ENCODE measurements around the gene ESYT3. TPM values are rescaled to one million over a fixed set of nuclear protein-coding genes. Genes with fewer than 3 reads are reported as not detected.
"Not testable (repeated sequence)": the region's sequence is repeated elsewhere in the genome, so short reads cannot be mapped to it uniquely, and the experiment has no call there.

ESYT3 gene
- total RNA-seq, 2 experiments from 2014 or later: 0.44 to 0.74 TPM

- ChIA-PET POLR2A (no interaction called here), CTCF (no interaction called here)
- H3K36me3 Mint-ChIP-seq (ENCODE audit: low read depth): no peaks in the 10 kb centered on the region
- no peak overlapping the region for H3K27ac Mint-ChIP-seq
- DNase-seq: no peak
- H3K4me1 Mint-ChIP-seq: no peaks in the 10 kb centered on the region
- H3K9me3 Mint-ChIP-seq: no peaks in the 10 kb centered on the region
- H3K27me3 Mint-ChIP-seq: peaks cover 7% of the 10 kb centered on the region
- H3K4me3 Mint-ChIP-seq: no peak overlapping the region
Measured at GRCh38 chr3:138474163-138474562, 39.7 kb downstream of the ESYT3 start.

DNA sequence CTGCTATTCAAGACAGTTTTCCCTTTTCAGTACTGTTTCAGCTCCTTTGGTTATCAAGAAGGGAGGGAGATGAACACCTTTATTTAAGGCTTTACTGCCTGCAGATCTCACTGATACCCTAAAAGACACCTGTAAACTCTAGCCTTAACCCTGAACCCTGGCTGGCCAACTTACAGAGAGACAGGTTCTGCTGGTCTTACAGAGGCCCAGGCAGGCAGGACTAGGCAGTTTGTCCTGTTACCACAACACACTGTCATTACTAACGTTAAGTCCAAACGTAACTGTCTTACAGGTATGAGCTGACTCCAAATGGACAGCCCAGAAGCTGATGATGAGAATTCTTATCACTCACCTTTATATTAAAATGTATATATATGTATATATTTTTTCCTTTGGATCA is 42.1 kb downstream of the ESYT3 start:
- Mint-ChIP-seq H3K27me3 (peaks cover 10% of the 10 kb centered on the region), H3K4me1 (no peaks in the 10 kb centered on the region), H3K36me3 (ENCODE audit: low read depth) (no peaks in the 10 kb centered on the region), H3K4me3 (no peak overlapping the region), H3K27ac (no peak overlapping the region), H3K9me3 (no peaks in the 10 kb centered on the region)
- ChIA-PET POLR2A (no interaction called here), CTCF (interaction anchor here (0.6 kb wide), 1 partner anchor 223 kb away, joined by 3 read pairs; no protein-coding TSS in a partner anchor)
- no peak for DNase-seq

- Mint-ChIP-seq H3K4me1 (no peaks in the 10 kb centered on the region), H3K4me3 (no peak overlapping the region), H3K27me3 (peaks cover 10% of the 10 kb centered on the region), H3K27ac (no peak overlapping the region), H3K9me3 (no peaks in the 10 kb centered on the region), H3K36me3 (ENCODE audit: low read depth) (no peaks in the 10 kb centered on the region)
- POLR2A ChIA-PET: no interaction called here
- DNase-seq: no peak
- CTCF ChIA-PET: interaction anchor here (2.1 kb wide), 1 partner anchor 117 kb away, joined by 5 read pairs; no protein-coding TSS in a partner anchor
Measured at GRCh38 chr3:138477120-138477519, 42.7 kb downstream of the ESYT3 start.

- DNase-seq: no peak
- no peak overlapping the region for H3K4me3 Mint-ChIP-seq
- no peaks in the 10 kb centered on the region for H3K4me1 Mint-ChIP-seq
- ChIA-PET CTCF (interaction anchor here (2.1 kb wide), 1 partner anchor 117 kb away, joined by 5 read pairs; no protein-coding TSS in a partner anchor), POLR2A (no interaction called here)
- no peak overlapping the region for H3K27ac Mint-ChIP-seq
- no peaks in the 10 kb centered on the region for H3K36me3 Mint-ChIP-seq (ENCODE audit: low read depth)
- peaks cover 11% of the 10 kb centered on the region for H3K27me3 Mint-ChIP-seq
- H3K9me3 Mint-ChIP-seq: no peaks in the 10 kb centered on the region
Measured at GRCh38 chr3:138477801-138478200, 43.4 kb downstream of the ESYT3 start.

DNA sequence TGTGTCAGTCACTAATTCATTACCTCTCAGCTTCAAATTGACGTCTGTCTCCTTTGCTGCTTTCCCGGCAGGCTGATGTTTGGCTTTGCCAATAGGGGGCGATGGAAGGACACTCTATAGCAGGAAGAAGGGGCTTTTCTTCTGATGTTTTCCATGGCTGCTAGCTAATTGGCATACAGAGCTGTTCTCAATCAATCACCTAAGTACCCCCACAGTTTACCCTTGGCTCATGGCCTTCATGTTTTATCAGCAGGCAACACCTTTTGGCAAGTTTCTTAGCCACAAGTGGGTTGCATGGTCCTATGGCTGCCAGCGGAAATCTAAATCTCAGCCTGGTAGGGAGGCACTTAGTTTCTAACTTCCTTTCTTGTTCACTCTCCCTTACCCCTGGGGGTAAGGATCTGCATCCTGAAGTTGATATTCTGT is 45.0 kb downstream of the ESYT3 start:
- H3K27ac Mint-ChIP-seq: no peak overlapping the region
- POLR2A ChIA-PET: interaction anchor here (0.6 kb wide), 1 partner anchor 375 kb away, joined by 3 read pairs; no protein-coding TSS in a partner anchor
- H3K9me3 Mint-ChIP-seq: no peaks in the 10 kb centered on the region
- CTCF ChIA-PET: interaction anchor here (0.6 to 2.1 kb wide), 7 partner anchors 9 to 475 kb away, joined by 3 to 9 read pairs (median 3); no protein-coding TSS in a partner anchor
- no peaks in the 10 kb centered on the region for H3K36me3 Mint-ChIP-seq (ENCODE audit: low read depth)
- DNase-seq: peak; percentile 63
- no peak overlapping the region for H3K4me3 Mint-ChIP-seq
- H3K27me3 Mint-ChIP-seq: peaks cover 11% of the 10 kb centered on the region
- H3K4me1 Mint-ChIP-seq: no peaks in the 10 kb centered on the region

DNA sequence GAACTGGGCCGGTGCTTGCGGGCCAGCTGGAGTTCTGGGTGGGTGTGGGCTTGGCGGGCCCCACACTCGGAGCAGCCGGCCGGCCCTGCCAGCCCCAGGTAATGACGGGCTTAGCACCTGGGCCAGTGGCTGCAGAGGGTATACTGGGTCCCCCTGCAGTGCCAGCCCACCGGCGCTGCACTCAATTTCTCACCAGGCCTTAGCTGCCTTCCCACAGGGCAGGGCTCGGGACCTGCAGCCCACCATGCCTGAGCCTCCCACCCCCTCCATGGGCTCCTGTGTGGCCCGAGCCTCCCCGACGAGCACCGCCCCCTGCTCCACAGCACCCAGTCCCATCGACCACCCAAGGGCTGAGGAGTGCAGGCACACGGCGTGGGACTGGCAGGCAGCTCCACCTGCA is 50.3 kb downstream of the ESYT3 start:
- CTCF ChIA-PET: interaction anchor here (1.7 kb wide), 1 partner anchor 431 kb away, joined by 4 read pairs; no protein-coding TSS in a partner anchor
- H3K9me3 Mint-ChIP-seq: peaks cover 31% of the 10 kb centered on the region
- H3K4me1 Mint-ChIP-seq, H3K4me3 Mint-ChIP-seq, H3K27ac Mint-ChIP-seq, DNase-seq, POLR2A ChIA-PET, H3K27me3 Mint-ChIP-seq: not testable (repeated sequence)
- peaks cover 13% of the 10 kb centered on the region for H3K36me3 Mint-ChIP-seq (ENCODE audit: low read depth)

DNA sequence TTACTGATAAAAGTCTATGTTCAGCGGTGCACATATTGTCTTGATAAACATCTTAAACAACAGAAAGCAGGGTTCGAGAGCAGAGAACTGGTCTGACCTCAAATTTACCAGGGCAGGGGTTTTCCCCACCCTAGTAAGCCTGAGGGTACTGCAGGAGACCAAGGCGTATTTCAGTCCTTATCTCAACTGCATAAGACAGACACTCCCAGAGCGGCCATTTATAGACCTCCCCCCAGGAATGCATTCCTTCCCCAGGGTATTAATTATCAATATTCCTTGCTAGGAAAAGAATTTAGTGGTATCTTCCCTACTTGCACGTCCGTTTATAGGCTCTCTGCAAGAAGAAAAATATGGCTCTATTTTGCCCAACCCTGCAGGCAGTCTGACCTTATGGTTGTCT is 52.2 kb downstream of the ESYT3 start:
- CTCF ChIA-PET: interaction anchor here (1.7 kb wide), 1 partner anchor 429 kb away, joined by 4 read pairs; no protein-coding TSS in a partner anchor
- H3K27me3 Mint-ChIP-seq, H3K4me1 Mint-ChIP-seq, H3K27ac Mint-ChIP-seq, H3K4me3 Mint-ChIP-seq, DNase-seq, POLR2A ChIA-PET: not testable (repeated sequence)
- Mint-ChIP-seq H3K36me3 (ENCODE audit: low read depth) (peaks cover 13% of the 10 kb centered on the region), H3K9me3 (peaks cover 32% of the 10 kb centered on the region)

GRCh38 chr3:138491971-138492370 is 57.6 kb downstream of the ESYT3 start:
- H3K4me3 Mint-ChIP-seq: no peak overlapping the region
- H3K9me3 Mint-ChIP-seq: peaks cover 18% of the 10 kb centered on the region
- peaks cover 11% of the 10 kb centered on the region for H3K36me3 Mint-ChIP-seq (ENCODE audit: low read depth)
- no peak for DNase-seq
- ChIA-PET CTCF (no interaction called here), POLR2A (no interaction called here)
- peaks cover 6% of the 10 kb centered on the region for H3K4me1 Mint-ChIP-seq
- no peaks in the 10 kb centered on the region for H3K27me3 Mint-ChIP-seq
- H3K27ac Mint-ChIP-seq: no peak overlapping the region

DNA sequence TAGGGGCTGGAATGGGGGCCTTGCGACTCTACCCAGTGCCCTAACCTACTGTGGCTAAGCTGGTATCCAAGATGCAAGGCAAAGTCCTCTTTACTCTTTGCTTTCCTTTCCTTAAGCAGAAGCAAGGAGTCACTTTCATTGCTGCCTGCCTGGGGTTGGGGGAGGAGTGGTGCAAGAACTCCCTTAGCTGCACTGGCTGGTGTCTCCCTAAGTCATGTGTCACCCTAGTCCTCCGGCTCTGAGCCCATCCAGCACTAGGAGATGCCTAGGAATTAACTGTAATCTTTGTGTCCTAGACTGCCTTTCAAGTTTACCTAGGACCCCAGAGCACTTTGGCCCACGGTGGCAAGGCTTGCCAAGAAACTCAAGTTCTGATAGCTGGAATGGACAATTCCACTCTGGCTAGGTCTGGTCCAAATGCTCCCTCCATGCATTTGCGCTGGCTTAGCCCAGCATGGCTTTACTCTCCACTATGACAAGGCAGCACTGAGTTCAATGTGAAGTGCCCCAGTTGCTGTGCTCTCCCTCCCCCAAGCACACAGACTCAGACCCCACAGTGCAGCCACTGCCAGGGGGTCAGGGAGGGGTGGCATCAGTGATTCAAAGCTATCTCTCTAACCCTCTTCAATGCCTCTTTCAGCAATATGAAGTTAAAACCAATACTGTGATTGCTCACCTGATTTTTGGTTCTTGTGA is 58.7 kb downstream of the ESYT3 start:
- DNase-seq: no peak
- peaks cover 8% of the 10 kb centered on the region for H3K9me3 Mint-ChIP-seq
- peaks cover 11% of the 10 kb centered on the region for H3K36me3 Mint-ChIP-seq (ENCODE audit: low read depth)
- H3K27me3 Mint-ChIP-seq: no peaks in the 10 kb centered on the region
- CTCF ChIA-PET: no interaction called here
- no peak overlapping the region for H3K4me3 Mint-ChIP-seq
- POLR2A ChIA-PET: interaction anchor here (0.7 kb wide), 1 partner anchor 12 kb away, joined by 3 read pairs; no protein-coding TSS in a partner anchor
- no peak overlapping the region for H3K27ac Mint-ChIP-seq
- peaks cover 6% of the 10 kb centered on the region for H3K4me1 Mint-ChIP-seq

GRCh38 chr3:138493804-138494606 is 59.6 kb downstream of the ESYT3 start:
- Mint-ChIP-seq H3K9me3 (peaks cover 5% of the 10 kb centered on the region), H3K4me3 (no peak overlapping the region), H3K36me3 (ENCODE audit: low read depth) (peaks cover 8% of the 10 kb centered on the region), H3K27me3 (no peaks in the 10 kb centered on the region), H3K4me1 (peaks cover 6% of the 10 kb centered on the region), H3K27ac (no peak overlapping the region)
- no peak for DNase-seq
- POLR2A ChIA-PET: no interaction called here
- CTCF ChIA-PET: no interaction called here

DNA sequence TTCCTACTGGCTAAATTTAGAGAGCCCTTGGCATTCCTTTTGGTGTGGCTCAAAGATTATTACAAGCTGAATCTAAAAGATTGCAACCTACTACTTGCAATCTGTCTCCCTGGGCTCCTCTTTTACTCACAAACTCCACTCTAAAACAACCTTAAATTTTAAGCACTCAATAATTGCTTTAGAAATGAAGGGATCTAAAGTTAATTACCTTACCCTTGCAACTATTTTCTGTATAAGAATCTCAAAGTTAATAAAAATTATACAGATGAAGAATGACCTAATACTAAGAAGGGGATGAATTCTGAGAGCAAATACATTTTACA is 60.2 kb downstream of the ESYT3 start:
- H3K27ac Mint-ChIP-seq: no peak overlapping the region
- no peak for DNase-seq
- H3K27me3 Mint-ChIP-seq: no peaks in the 10 kb centered on the region
- ChIA-PET CTCF (no interaction called here), POLR2A (no interaction called here)
- peaks cover 6% of the 10 kb centered on the region for H3K4me1 Mint-ChIP-seq
- H3K36me3 Mint-ChIP-seq (ENCODE audit: low read depth): peaks cover 7% of the 10 kb centered on the region
- H3K4me3 Mint-ChIP-seq: no peak overlapping the region
- H3K9me3 Mint-ChIP-seq: peaks cover 2% of the 10 kb centered on the region

GRCh38 chr3:138495638-138496037 is 61.2 kb downstream of the ESYT3 start:
- CTCF ChIA-PET: interaction anchor here (0.5 to 1.1 kb wide), 3 partner anchors 99 to 423 kb away, joined by 3 to 5 read pairs (median 3); no protein-coding TSS in a partner anchor
- H3K27ac Mint-ChIP-seq; H3K4me1 Mint-ChIP-seq; H3K9me3 Mint-ChIP-seq; H3K27me3 Mint-ChIP-seq; H3K36me3 Mint-ChIP-seq (ENCODE audit: low read depth); DNase-seq; H3K4me3 Mint-ChIP-seq; POLR2A ChIA-PET: not testable (repeated sequence)

DNA sequence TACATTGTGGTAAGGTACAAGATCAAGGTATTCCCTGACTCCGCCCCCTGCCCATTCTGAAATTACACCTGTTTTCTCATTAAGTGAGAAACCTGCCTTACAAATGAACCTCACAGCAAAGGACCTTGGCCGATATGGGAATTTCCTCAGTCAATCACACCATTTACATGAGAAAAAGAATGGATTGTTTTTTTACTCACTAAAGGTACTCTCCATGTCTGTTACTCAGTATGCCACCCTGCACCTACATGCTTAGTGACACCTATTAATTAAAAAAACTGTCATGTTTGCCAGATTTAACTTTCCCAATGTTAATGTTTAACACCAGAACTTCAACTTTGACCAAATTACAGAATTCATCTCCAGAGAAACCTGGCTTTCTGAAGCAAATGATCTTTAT is 62.0 kb downstream of the ESYT3 start:
- H3K27me3 Mint-ChIP-seq: no peaks in the 10 kb centered on the region
- no peak for DNase-seq
- no peak overlapping the region for H3K27ac Mint-ChIP-seq
- ChIA-PET CTCF (interaction anchor here (0.5 to 1.1 kb wide), 2 partner anchors 99 to 346 kb away, joined by 3 read pairs; no protein-coding TSS in a partner anchor), POLR2A (no interaction called here)
- H3K4me1 Mint-ChIP-seq: peaks cover 6% of the 10 kb centered on the region
- H3K36me3 Mint-ChIP-seq (ENCODE audit: low read depth): peaks cover 8% of the 10 kb centered on the region
- H3K9me3 Mint-ChIP-seq: no peaks in the 10 kb centered on the region
- H3K4me3 Mint-ChIP-seq: no peak overlapping the region
